SK-N-SH (cell line): Measurements from ENCODE around the gene ELAVL4. TPM values are rescaled to one million over a fixed set of nuclear protein-coding genes. Genes with fewer than 3 reads are reported as not detected.
"Not testable (repeated sequence)": the region's sequence is repeated elsewhere in the genome, so short reads cannot be mapped to it uniquely, and the experiment has no call there.

Source experiments
- CTCF ChIA-PET: fragments of 300-600, 350-600 bp; formaldehyde crosslinking; extraction: SDS; loops from one replicate; lab custom pipeline; 2021; lab: Yijun Ruan, JAX
- POLR2A ChIA-PET: fragments of 350-600 bp; sonication (Branson Sonifier 250); formaldehyde crosslinking; extraction: SDS; loops from one replicate; lab custom pipeline; 2020; ENCODE audit warnings: antibody characterized with exemption, inconsistent platforms; lab: Yijun Ruan, JAX
- DNase-seq: peaks from one replicate; pipeline ENCODE4 v3.0.0; 2012
- H2AFZ ChIP-seq: fragments of 200-600 bp; sonication (generic); 2 replicates; pipeline ENCODE4 v1.8.1; 2016; ENCODE audit warnings: antibody characterized with exemption, mild to moderate bottlenecking, low read depth
- H3F3A ChIP-seq: fragments of 200-600 bp; sonication (generic); replicated peaks from 2 replicates; pipeline ENCODE3; 2016; ENCODE audit warnings: antibody characterized with exemption, mild to moderate bottlenecking; ENCODE audit not compliant: insufficient read depth
- H3K27ac ChIP-seq, 2 experiments: fragments of 200-500 bp in 1 of 2; fragments of 200-600 bp in 1 of 2; sonication (Bioruptor generic) in 1 of 2; sonication (generic), shearing (Covaris generic) in 1 of 2; 2 replicates each; pipeline versions ENCODE4 v1.5.1 to v1.6.1; 2014 to 2016; ENCODE audit warnings: low read depth in 2 of 2, inconsistent platforms in 1 of 2, low read length in 1 of 2, mild to moderate bottlenecking in 1 of 2, mixed read lengths in 1 of 2
- H3K27me3 ChIP-seq: fragments of 200-600 bp; sonication (generic), shearing (Covaris generic); 2 replicates; pipeline ENCODE4 v1.6.1; 2016; ENCODE audit warnings: mixed run types; ENCODE audit not compliant: insufficient read depth
- H3K36me3 ChIP-seq, 2 experiments: fragments of 200-500 bp in 1 of 2; fragments of 200-600 bp in 1 of 2; sonication (Bioruptor generic) in 1 of 2; sonication (generic) in 1 of 2; replicated peaks in 1 of 2; 2 replicates each; pipeline versions ENCODE3 to v1.5.1; 2014 to 2016; ENCODE audit warnings: low read length in 1 of 2, mild to moderate bottlenecking in 1 of 2; ENCODE audit not compliant: insufficient read depth in 2 of 2, control insufficient read depth in 1 of 2
- H3K4me1 ChIP-seq, 2 experiments: fragments of 200-500 bp in 1 of 2; fragments of 200-600 bp in 1 of 2; sonication (Bioruptor generic) in 1 of 2; sonication (generic), shearing (Covaris generic) in 1 of 2; 2 replicates each; pipeline versions ENCODE4 v1.5.1 to v1.6.1; 2014 to 2016; ENCODE audit warnings: low read depth in 1 of 2, low read length in 1 of 2, mixed run types in 1 of 2; ENCODE audit not compliant: insufficient read depth in 2 of 2, control insufficient read depth in 1 of 2
- H3K4me2 ChIP-seq: fragments of 200-600 bp; sonication (generic), shearing (Covaris generic); 2 replicates; pipeline ENCODE4 v1.6.1; 2017; ENCODE audit warnings: mixed run types
- H3K4me3 ChIP-seq, 2 experiments: fragments of 200-500 bp in 1 of 2; fragments of 200-600 bp in 1 of 2; sonication (Bioruptor generic) in 1 of 2; sonication (generic), shearing (Covaris generic) in 1 of 2; 2 replicates each; pipeline versions ENCODE4 v1.5.1 to v1.8.1; 2014 to 2016; ENCODE audit warnings: low read depth in 2 of 2, inconsistent platforms in 1 of 2, low read length in 1 of 2, mild to moderate bottlenecking in 1 of 2, mixed read lengths in 1 of 2, moderate library complexity in 1 of 2
- H3K79me2 ChIP-seq: fragments of 200-600 bp; sonication (generic); 2 replicates; pipeline ENCODE4 v1.8.1; 2017; ENCODE audit warnings: mild to moderate bottlenecking; ENCODE audit not compliant: insufficient read depth
- H3K9ac ChIP-seq: fragments of 200-600 bp; sonication (generic); 2 replicates; pipeline ENCODE4 v1.6.1; 2017; ENCODE audit warnings: mixed run types
- H3K9me2 ChIP-seq: fragments of 200-600 bp; sonication (generic); 2 replicates; pipeline ENCODE4 v1.6.1; 2017; ENCODE audit warnings: mixed run types
- H3K9me3 ChIP-seq: fragments of 200-600 bp; sonication (generic); 2 replicates; pipeline ENCODE4 v1.6.1; 2017; ENCODE audit warnings: mixed run types, mild to moderate bottlenecking, moderate library complexity
- H4K20me1 ChIP-seq: fragments of 200-600 bp; sonication (generic); 2 replicates; pipeline ENCODE4 v1.6.1; 2017; ENCODE audit warnings: mild to moderate bottlenecking, mixed run types; ENCODE audit not compliant: insufficient read depth
- EP300 ChIP-seq, 2 experiments: IDR thresholded peaks; 2 replicates each; pipeline versions ENCODE4 v1.4.0 to v1.6.1; 2012; ENCODE audit warnings: borderline replicate concordance in 1 of 2, low read depth in 1 of 2, low read length in 1 of 2
- JUND ChIP-seq: IDR thresholded peaks from 2 replicates; pipeline ENCODE4 v1.4.0; 2012
- MXI1 ChIP-seq: IDR thresholded peaks from 2 replicates; pipeline ENCODE4 v1.6.1; 2012; ENCODE audit warnings: mild to moderate bottlenecking, low read depth, low read length, improper control_type of control experiment
- POLR2AphosphoS5 ChIP-seq: IDR thresholded peaks from 2 replicates; pipeline ENCODE4 v1.6.1; 2012; ENCODE audit warnings: low read depth, low read length
- RFX5 ChIP-seq: IDR thresholded peaks from 2 replicates; pipeline ENCODE4 v1.6.1; 2012; ENCODE audit warnings: mild to moderate bottlenecking, improper control_type of control experiment, low read length
- TCF12 ChIP-seq: IDR thresholded peaks from 2 replicates; pipeline ENCODE4 v1.4.0; 2012
- WGBS: methylation state at CpG from one replicate; pipeline ENCODE4 v1.1.6; 2017; ENCODE audit warnings: low lambda C conversion rate; 5-methylcytosine and 5-hydroxymethylcytosine counted together
- polyA plus RNA-seq, 3 experiments: library from polyadenylated mRNA; depleted of rRNA; stranded (reverse); fragments of >200 nt; gene quantifications; 2 replicates each; pipeline ENCODE4 v1.2.3, GENCODE V29; 2012
- TF ChIP-seq, protein P1 (sequence below): IDR thresholded peaks from 2 replicates; pipeline ENCODE4 v1.4.0; 2012; ENCODE audit warnings: low read depth, borderline replicate concordance
- TF ChIP-seq, protein P2 (sequence below): fragments of 150-350 bp; IDR thresholded peaks from 2 replicates; pipeline ENCODE4 v1.6.1; 2017; ENCODE audit warnings: antibody characterized with exemption, low read length, low read depth, borderline replicate concordance
- TF ChIP-seq, protein P3 (sequence below): fragments of 150-350 bp; IDR thresholded peaks from 2 replicates; pipeline ENCODE4 v1.6.1; 2016; ENCODE audit warnings: mild to moderate bottlenecking, low read depth, low read length
- TF ChIP-seq, protein P4 (sequence below): IDR thresholded peaks from 2 replicates; pipeline ENCODE4 v1.6.1; 2012; ENCODE audit warnings: mild to moderate bottlenecking, low read depth, low read length, moderate library complexity

Gene ELAVL4
- polyA plus RNA-seq, 1 of the 3 experiments (the other 2 are of a cell fraction) = 2.7 TPM

DNA sequence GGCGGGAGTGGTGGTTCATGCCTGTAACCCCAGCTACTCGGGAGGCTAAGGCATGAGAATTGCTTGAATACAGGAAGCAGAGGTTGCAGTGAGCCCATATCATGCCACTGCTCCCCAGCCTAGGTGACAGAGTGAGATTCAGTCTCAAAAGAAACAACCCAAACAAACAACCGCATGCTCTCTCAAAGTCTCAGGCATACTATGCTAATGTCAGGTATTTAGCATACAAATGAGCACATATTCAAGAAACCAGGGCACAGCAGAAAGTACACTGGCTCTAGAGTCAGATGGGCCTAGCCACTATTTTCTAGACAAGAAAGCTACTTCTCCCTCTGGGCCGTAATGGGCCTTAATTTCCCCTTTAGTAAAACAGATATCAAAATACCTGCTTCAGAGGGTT lies 55.0 kb downstream of the ELAVL4 start (continued):
- TF ChIP-seq, protein P1, sequence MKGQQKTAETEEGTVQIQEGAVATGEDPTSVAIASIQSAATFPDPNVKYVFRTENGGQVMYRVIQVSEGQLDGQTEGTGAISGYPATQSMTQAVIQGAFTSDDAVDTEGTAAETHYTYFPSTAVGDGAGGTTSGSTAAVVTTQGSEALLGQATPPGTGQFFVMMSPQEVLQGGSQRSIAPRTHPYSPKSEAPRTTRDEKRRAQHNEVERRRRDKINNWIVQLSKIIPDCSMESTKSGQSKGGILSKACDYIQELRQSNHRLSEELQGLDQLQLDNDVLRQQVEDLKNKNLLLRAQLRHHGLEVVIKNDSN = no peak
- no peak for TF ChIP-seq MXI1
- TF ChIP-seq, protein P2, sequence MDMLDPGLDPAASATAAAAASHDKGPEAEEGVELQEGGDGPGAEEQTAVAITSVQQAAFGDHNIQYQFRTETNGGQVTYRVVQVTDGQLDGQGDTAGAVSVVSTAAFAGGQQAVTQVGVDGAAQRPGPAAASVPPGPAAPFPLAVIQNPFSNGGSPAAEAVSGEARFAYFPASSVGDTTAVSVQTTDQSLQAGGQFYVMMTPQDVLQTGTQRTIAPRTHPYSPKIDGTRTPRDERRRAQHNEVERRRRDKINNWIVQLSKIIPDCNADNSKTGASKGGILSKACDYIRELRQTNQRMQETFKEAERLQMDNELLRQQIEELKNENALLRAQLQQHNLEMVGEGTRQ = no peak
- TF ChIP-seq, protein P3, sequence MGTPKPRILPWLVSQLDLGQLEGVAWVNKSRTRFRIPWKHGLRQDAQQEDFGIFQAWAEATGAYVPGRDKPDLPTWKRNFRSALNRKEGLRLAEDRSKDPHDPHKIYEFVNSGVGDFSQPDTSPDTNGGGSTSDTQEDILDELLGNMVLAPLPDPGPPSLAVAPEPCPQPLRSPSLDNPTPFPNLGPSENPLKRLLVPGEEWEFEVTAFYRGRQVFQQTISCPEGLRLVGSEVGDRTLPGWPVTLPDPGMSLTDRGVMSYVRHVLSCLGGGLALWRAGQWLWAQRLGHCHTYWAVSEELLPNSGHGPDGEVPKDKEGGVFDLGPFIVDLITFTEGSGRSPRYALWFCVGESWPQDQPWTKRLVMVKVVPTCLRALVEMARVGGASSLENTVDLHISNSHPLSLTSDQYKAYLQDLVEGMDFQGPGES = no peak
- no peak for TF ChIP-seq EP300 (IDR thresholded peaks at IDR 0.05; ENCODE audit: borderline replicate concordance in 1 of 2, low read depth in 1 of 2, low read length in 1 of 2)
- TF ChIP-seq, protein P4, sequence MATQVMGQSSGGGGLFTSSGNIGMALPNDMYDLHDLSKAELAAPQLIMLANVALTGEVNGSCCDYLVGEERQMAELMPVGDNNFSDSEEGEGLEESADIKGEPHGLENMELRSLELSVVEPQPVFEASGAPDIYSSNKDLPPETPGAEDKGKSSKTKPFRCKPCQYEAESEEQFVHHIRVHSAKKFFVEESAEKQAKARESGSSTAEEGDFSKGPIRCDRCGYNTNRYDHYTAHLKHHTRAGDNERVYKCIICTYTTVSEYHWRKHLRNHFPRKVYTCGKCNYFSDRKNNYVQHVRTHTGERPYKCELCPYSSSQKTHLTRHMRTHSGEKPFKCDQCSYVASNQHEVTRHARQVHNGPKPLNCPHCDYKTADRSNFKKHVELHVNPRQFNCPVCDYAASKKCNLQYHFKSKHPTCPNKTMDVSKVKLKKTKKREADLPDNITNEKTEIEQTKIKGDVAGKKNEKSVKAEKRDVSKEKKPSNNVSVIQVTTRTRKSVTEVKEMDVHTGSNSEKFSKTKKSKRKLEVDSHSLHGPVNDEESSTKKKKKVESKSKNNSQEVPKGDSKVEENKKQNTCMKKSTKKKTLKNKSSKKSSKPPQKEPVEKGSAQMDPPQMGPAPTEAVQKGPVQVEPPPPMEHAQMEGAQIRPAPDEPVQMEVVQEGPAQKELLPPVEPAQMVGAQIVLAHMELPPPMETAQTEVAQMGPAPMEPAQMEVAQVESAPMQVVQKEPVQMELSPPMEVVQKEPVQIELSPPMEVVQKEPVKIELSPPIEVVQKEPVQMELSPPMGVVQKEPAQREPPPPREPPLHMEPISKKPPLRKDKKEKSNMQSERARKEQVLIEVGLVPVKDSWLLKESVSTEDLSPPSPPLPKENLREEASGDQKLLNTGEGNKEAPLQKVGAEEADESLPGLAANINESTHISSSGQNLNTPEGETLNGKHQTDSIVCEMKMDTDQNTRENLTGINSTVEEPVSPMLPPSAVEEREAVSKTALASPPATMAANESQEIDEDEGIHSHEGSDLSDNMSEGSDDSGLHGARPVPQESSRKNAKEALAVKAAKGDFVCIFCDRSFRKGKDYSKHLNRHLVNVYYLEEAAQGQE = no peak
- TF ChIP-seq RFX5 = no peak
- TF ChIP-seq POLR2AphosphoS5 = no peak
- no peak for TF ChIP-seq JUND
- TF ChIP-seq TCF12 = no peak

DNA sequence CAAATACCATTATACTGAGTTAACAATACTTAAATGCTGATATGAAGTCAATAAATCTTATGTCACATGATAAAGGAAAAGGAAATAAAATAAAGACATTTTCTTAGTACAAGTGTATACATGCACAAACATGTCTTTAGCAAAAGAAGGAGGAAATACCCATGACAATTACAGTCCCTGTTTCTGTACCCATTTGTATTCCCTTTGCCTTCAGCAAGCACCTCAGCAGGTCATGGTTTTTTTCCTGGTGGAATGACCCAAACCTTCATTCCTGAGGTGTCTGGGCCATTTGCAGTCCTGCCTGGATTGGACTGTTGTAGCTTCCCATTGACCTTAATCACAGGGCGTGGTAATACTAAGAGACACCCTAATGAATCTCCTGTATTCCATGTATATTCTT lies 57.6 kb downstream of the ELAVL4 start:
- H3K27me3 ChIP-seq, H3K4me3 ChIP-seq, H3F3A ChIP-seq, H3K79me2 ChIP-seq, DNase-seq, H3K4me2 ChIP-seq, H3K9me2 ChIP-seq, POLR2A ChIA-PET, H3K27ac ChIP-seq, H4K20me1 ChIP-seq, H2AFZ ChIP-seq, H3K9me3 ChIP-seq, H3K9ac ChIP-seq, H3K36me3 ChIP-seq: not testable (repeated sequence)
- CTCF ChIA-PET = interaction anchor here (1.2 kb wide), 1 partner anchor 11 kb away, joined by 3 read pairs; no protein-coding TSS in a partner anchor
- peaks cover 0 to 15% of the 10 kb centered on the region in 2 experiments; a peak in 2 of 4 replicates for H3K4me1 ChIP-seq
- WGBS = 50% methylated on average over 1 of the region's 1 CpG
